Activated naive CD8-positive, alpha-beta T cell treated with anti-CD3 and anti-CD28 coated beads, Interleukin-2, amount 50 U/mL, for 24 hours (primary cell): ENCODE data around the gene MRPS14.

Source experiments
- ATAC-seq: fragments of 150-1000 bp; cut with Tn5 transposase; one replicate; pipeline ENCODE4 v1.10.0; 2021
- DNase-seq: peaks from one replicate; pipeline ENCODE4 v3.0.0; 2021
- H3K27ac Mint-ChIP-seq: one replicate; pipeline ENCODE4 v1.8.0; 2021; ENCODE audit warnings: mild to moderate bottlenecking, mixed read lengths
- H3K27me3 Mint-ChIP-seq: one replicate; pipeline ENCODE4 v1.8.0; 2021; ENCODE audit warnings: mixed read lengths
- H3K36me3 Mint-ChIP-seq: one replicate; pipeline ENCODE4 v1.8.0; 2021; ENCODE audit warnings: low read depth, mixed read lengths
- H3K4me1 Mint-ChIP-seq: one replicate; pipeline ENCODE4 v1.8.0; 2021; ENCODE audit warnings: mixed read lengths
- H3K4me3 Mint-ChIP-seq: one replicate; pipeline ENCODE4 v1.8.0; 2021; ENCODE audit warnings: mild to moderate bottlenecking, moderate library complexity, mixed read lengths
- H3K9me3 Mint-ChIP-seq: one replicate; pipeline ENCODE4 v1.8.0; 2021; ENCODE audit warnings: mixed read lengths

Gene MRPS14

GRCh38 chr1:175000697-175001187 is 22.5 kb downstream of the MRPS14 start:
- H3K27ac Mint-ChIP-seq: peak overlapping the region; percentile 91
- H3K9me3 Mint-ChIP-seq: no peaks in the 10 kb centered on the region
- H3K36me3 Mint-ChIP-seq: peaks cover 48% of the 10 kb centered on the region
- H3K27me3 Mint-ChIP-seq: no peaks in the 10 kb centered on the region
- H3K4me1 Mint-ChIP-seq: peaks cover 67% of the 10 kb centered on the region
- DNase-seq: no peak
- no peak for ATAC-seq
- no peak overlapping the region for H3K4me3 Mint-ChIP-seq

- ATAC-seq: peak; percentile 1
- H3K36me3 Mint-ChIP-seq: peaks cover 42% of the 10 kb centered on the region
- DNase-seq: no peak
- peaks cover 60% of the 10 kb centered on the region for H3K4me1 Mint-ChIP-seq
- no peaks in the 10 kb centered on the region for H3K9me3 Mint-ChIP-seq
- H3K27ac Mint-ChIP-seq: peak within 1 kb of the TSS; percentile 91
- no peak within 1 kb of the TSS for H3K4me3 Mint-ChIP-seq
- H3K27me3 Mint-ChIP-seq: no peaks in the 10 kb centered on the region
These were observed 23.1 kb downstream of the MRPS14 start, which contains the start of gene CACYBP for GRCh38 chr1:174999936-175000696. TSS of gene CACYBP (plus strand) at chr1:174999947. CDS start at chr1:175000181, 234 bp downstream.

- Mint-ChIP-seq H3K9me3 (no peaks in the 10 kb centered on the region), H3K27ac (no peak overlapping the region), H3K4me1 (peaks cover 55% of the 10 kb centered on the region), H3K4me3 (no peak overlapping the region), H3K27me3 (no peaks in the 10 kb centered on the region), H3K36me3 (peaks cover 39% of the 10 kb centered on the region)
- DNase-seq: peak; percentile 97
- ATAC-seq: peak; percentile 91
These were observed 23.8 kb downstream of the MRPS14 start for GRCh38 chr1:174999216-174999935.

- peak; percentile 27 for DNase-seq
These were observed 24.5 kb downstream of the MRPS14 start for GRCh38 chr1:174998569-174999215.

GRCh38 chr1:174997041-174997440 is 26.2 kb downstream of the MRPS14 start:
- Mint-ChIP-seq H3K9me3 (no peaks in the 10 kb centered on the region), H3K4me3 (no peak overlapping the region), H3K27me3 (no peaks in the 10 kb centered on the region), H3K27ac (peak overlapping the region; percentile 29), H3K4me1 (peaks cover 35% of the 10 kb centered on the region), H3K36me3 (peaks cover 30% of the 10 kb centered on the region)
- DNase-seq (no peak), ATAC-seq (no peak)

More at GRCh38 chr1:174998569-174999215, 24.5 kb downstream of the MRPS14 start:
- H3K4me1 Mint-ChIP-seq: peaks cover 49% of the 10 kb centered on the region
- H3K9me3 Mint-ChIP-seq: no peaks in the 10 kb centered on the region
- no peak overlapping the region for H3K4me3 Mint-ChIP-seq
- no peak overlapping the region for H3K27ac Mint-ChIP-seq
- H3K27me3 Mint-ChIP-seq: no peaks in the 10 kb centered on the region
- peaks cover 38% of the 10 kb centered on the region for H3K36me3 Mint-ChIP-seq
- ATAC-seq: no peak

- DNase-seq: no peak
- no peaks in the 10 kb centered on the region for H3K9me3 Mint-ChIP-seq
- no peak for ATAC-seq
- peak overlapping the region; percentile 49 for H3K27ac Mint-ChIP-seq
- no peak overlapping the region for H3K4me3 Mint-ChIP-seq
- H3K4me1 Mint-ChIP-seq: peaks cover 30% of the 10 kb centered on the region
- no peaks in the 10 kb centered on the region for H3K27me3 Mint-ChIP-seq
- H3K36me3 Mint-ChIP-seq: peaks cover 25% of the 10 kb centered on the region
These were observed 26.7 kb downstream of the MRPS14 start for GRCh38 chr1:174996476-174996875.

- no peaks in the 10 kb centered on the region for H3K9me3 Mint-ChIP-seq
- peaks cover 20% of the 10 kb centered on the region for H3K36me3 Mint-ChIP-seq
- H3K4me1 Mint-ChIP-seq: peaks cover 26% of the 10 kb centered on the region
- no peak for DNase-seq
- H3K27me3 Mint-ChIP-seq: no peaks in the 10 kb centered on the region
- no peak overlapping the region for H3K27ac Mint-ChIP-seq
- no peak for ATAC-seq
- H3K4me3 Mint-ChIP-seq: no peak overlapping the region
These were observed 27.3 kb downstream of the MRPS14 start for GRCh38 chr1:174995916-174996315.

GRCh38 chr1:174995121-174995520 is 28.1 kb downstream of the MRPS14 start:
- no peaks in the 10 kb centered on the region for H3K27me3 Mint-ChIP-seq
- no peak for ATAC-seq
- no peak overlapping the region for H3K4me3 Mint-ChIP-seq
- DNase-seq: no peak
- no peaks in the 10 kb centered on the region for H3K9me3 Mint-ChIP-seq
- peaks cover 12% of the 10 kb centered on the region for H3K36me3 Mint-ChIP-seq
- H3K27ac Mint-ChIP-seq: no peak overlapping the region
- peaks cover 26% of the 10 kb centered on the region for H3K4me1 Mint-ChIP-seq

GRCh38 chr1:174991473-174991872 is 31.8 kb downstream of the MRPS14 start:
- H3K4me1 Mint-ChIP-seq: peaks cover 27% of the 10 kb centered on the region
- ATAC-seq: no peak

GRCh38 chr1:174990382-174990999 is 32.7 kb downstream of the MRPS14 start:
- Mint-ChIP-seq H3K27me3 (no peaks in the 10 kb centered on the region), H3K36me3 (peaks cover 5% of the 10 kb centered on the region), H3K27ac (peak overlapping the region; percentile 89), H3K9me3 (no peaks in the 10 kb centered on the region), H3K4me3 (peak overlapping the region; percentile 81), H3K4me1 (peaks cover 25% of the 10 kb centered on the region)
- DNase-seq (no peak), ATAC-seq (no peak)

More at GRCh38 chr1:174991473-174991872, 31.8 kb downstream of the MRPS14 start:
- Mint-ChIP-seq H3K4me3 (no peak overlapping the region), H3K27ac (no peak overlapping the region), H3K27me3 (no peaks in the 10 kb centered on the region), H3K36me3 (peaks cover 7% of the 10 kb centered on the region), H3K9me3 (no peaks in the 10 kb centered on the region)
- DNase-seq: no peak

GRCh38 chr1:174989536-174990220 is 33.5 kb downstream of the MRPS14 start:
- ATAC-seq (no peak), DNase-seq (no peak)
- H3K36me3 Mint-ChIP-seq: peaks cover 5% of the 10 kb centered on the region
- peak overlapping the region; percentile 81 for H3K4me3 Mint-ChIP-seq
- no peaks in the 10 kb centered on the region for H3K9me3 Mint-ChIP-seq
- H3K27ac Mint-ChIP-seq: peak overlapping the region; percentile 57
- no peaks in the 10 kb centered on the region for H3K27me3 Mint-ChIP-seq
- H3K4me1 Mint-ChIP-seq: peaks cover 25% of the 10 kb centered on the region

GRCh38 chr1:174988986-174989385 is 34.2 kb downstream of the MRPS14 start:
- no peak for DNase-seq
- no peak for ATAC-seq
- peak overlapping the region; percentile 81 for H3K4me3 Mint-ChIP-seq
- H3K27me3 Mint-ChIP-seq: no peaks in the 10 kb centered on the region
- H3K36me3 Mint-ChIP-seq: peaks cover 4% of the 10 kb centered on the region
- no peak overlapping the region for H3K27ac Mint-ChIP-seq
- no peaks in the 10 kb centered on the region for H3K9me3 Mint-ChIP-seq
- H3K4me1 Mint-ChIP-seq: peaks cover 25% of the 10 kb centered on the region

GRCh38 chr1:174988539-174988938 is 34.7 kb downstream of the MRPS14 start:
- ATAC-seq: no peak
- Mint-ChIP-seq H3K4me3 (no peak overlapping the region), H3K27me3 (no peaks in the 10 kb centered on the region), H3K4me1 (peaks cover 25% of the 10 kb centered on the region), H3K9me3 (no peaks in the 10 kb centered on the region), H3K36me3 (peaks cover 5% of the 10 kb centered on the region), H3K27ac (peak overlapping the region; percentile 33)
- DNase-seq: no peak

- peaks cover 17% of the 10 kb centered on the region for H3K36me3 Mint-ChIP-seq
These were observed 38.3 kb downstream of the MRPS14 start for GRCh38 chr1:174984952-174985351.

More at GRCh38 chr1:174984952-174985351, 38.3 kb downstream of the MRPS14 start:
- no peak for ATAC-seq
- Mint-ChIP-seq H3K27me3 (no peaks in the 10 kb centered on the region), H3K4me1 (peaks cover 18% of the 10 kb centered on the region), H3K9me3 (no peaks in the 10 kb centered on the region), H3K27ac (no peak overlapping the region), H3K4me3 (no peak overlapping the region)
- no peak for DNase-seq
